ENCODE measurements around the gene OR2T33. TPM values are rescaled to one million over a fixed set of nuclear protein-coding genes. Genes with fewer than 3 reads are reported as not detected.
"Not testable (repeated sequence)": the region's sequence is repeated elsewhere in the genome, so short reads cannot be mapped to it uniquely, and the experiment has no call there.

OR2T33 gene, protein sequence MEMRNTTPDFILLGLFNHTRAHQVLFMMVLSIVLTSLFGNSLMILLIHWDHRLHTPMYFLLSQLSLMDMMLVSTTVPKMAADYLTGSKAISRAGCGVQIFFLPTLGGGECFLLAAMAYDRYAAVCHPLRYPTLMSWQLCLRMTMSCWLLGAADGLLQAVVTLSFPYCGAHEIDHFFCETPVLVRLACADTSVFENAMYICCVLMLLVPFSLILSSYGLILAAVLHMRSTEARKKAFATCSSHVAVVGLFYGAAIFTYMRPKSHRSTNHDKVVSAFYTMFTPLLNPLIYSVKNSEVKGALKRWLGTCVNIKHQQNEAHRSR
- total RNA-seq, result not detected
- polyA plus RNA-seq, result not detected

DNA sequence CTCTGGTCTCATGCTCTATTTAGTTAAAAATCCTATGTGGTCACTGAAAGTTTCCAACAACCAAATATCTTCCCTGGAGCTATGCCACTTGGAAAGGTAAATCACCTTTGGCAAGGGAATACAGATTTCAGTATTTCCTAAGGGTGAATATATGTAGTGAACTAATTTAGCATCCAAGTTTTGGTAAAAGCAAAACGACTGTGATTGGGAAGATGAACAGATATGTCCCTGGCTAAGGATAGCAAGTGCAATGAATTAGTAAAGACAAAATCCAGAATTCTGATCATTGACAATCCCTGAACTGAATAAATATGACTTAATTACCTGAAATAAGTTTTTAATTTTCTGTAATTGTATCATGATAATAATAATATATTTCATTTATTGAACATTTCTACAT, at the start of gene OR2T33:
Gene OR2T33, minus strand, starts transcription at position 101 of the 400 bp plus-strand sequence. CDS start 4,162 bp downstream, outside the sequence.
- DNase-seq (no peak), ATAC-seq (no peak), FAIRE-seq (no peak)
- no peaks in the 10 kb centered on the region for H3K27me3 ChIP-seq
- H3K36me3 ChIP-seq, result no peaks in the 10 kb centered on the region
- H3K4me1 ChIP-seq, result no peaks in the 10 kb centered on the region
- 19 to 32% methylated on average over 1 of the region's 1 CpG for WGBS, 2 donors
- TF ChIP-seq, protein P1, sequence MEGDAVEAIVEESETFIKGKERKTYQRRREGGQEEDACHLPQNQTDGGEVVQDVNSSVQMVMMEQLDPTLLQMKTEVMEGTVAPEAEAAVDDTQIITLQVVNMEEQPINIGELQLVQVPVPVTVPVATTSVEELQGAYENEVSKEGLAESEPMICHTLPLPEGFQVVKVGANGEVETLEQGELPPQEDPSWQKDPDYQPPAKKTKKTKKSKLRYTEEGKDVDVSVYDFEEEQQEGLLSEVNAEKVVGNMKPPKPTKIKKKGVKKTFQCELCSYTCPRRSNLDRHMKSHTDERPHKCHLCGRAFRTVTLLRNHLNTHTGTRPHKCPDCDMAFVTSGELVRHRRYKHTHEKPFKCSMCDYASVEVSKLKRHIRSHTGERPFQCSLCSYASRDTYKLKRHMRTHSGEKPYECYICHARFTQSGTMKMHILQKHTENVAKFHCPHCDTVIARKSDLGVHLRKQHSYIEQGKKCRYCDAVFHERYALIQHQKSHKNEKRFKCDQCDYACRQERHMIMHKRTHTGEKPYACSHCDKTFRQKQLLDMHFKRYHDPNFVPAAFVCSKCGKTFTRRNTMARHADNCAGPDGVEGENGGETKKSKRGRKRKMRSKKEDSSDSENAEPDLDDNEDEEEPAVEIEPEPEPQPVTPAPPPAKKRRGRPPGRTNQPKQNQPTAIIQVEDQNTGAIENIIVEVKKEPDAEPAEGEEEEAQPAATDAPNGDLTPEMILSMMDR (IDR thresholded peaks at IDR 0.05), result no peak
- H3K4me3 ChIP-seq, result no peak within 1 kb of the TSS
- no peak within 1 kb of the TSS for H3K27ac ChIP-seq
- no peaks in the 10 kb centered on the region for H3K9me3 ChIP-seq
- intact Hi-C loops (cut with DNase I), result no loop called here

DNA sequence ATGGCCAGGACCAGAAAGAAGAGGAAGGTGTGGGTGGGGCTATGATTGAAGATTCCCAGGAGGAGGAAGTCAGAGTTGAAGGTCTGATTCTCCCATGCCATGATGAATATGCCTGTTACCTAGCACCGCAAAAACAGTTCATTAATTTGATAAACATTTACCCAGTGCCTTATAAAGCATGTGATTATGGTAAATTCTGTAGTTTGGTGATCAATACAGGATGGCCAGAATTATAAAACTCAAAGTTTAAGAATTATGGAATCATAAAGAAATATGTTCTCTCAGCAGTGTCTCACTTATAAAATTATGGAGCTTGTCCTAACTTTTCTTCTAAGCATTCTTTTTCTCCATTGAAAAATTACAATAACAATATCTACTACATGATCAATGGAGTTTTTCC, 46.7 kb upstream of the OR2T33 start, which contains the start of gene OR2M7:
Gene OR2M7, minus strand, starts transcription at position 101 of the 400 bp plus-strand sequence. Its CDS starts 0 bp downstream, at position 101.
- H3K4me1 ChIP-seq, result no peaks in the 10 kb centered on the region
- TF ChIP-seq, protein P1 (IDR thresholded peaks at IDR 0.05), result no peak
- H3K27ac ChIP-seq, result no peak within 1 kb of the TSS
- H3K36me3 ChIP-seq, result no peaks in the 10 kb centered on the region
- no peaks in the 10 kb centered on the region for H3K9me3 ChIP-seq
- H3K27me3 ChIP-seq, result no peaks in the 10 kb centered on the region
- FAIRE-seq (no peak), DNase-seq (no peak), ATAC-seq (no peak)
- intact Hi-C loops (cut with DNase I), result no loop called here
- H3K4me3 ChIP-seq, result no peak within 1 kb of the TSS
- 79 to 86% methylated on average over 1 of the region's 1 CpG for WGBS, 2 donors

GRCh38 chr1:248316796-248317195, 39.0 kb upstream of the OR2T33 start:
- H3K4me1 ChIP-seq, result no peaks in the 10 kb centered on the region
- no peak overlapping the region for H3K4me3 ChIP-seq
- H3K36me3 ChIP-seq, result no peaks in the 10 kb centered on the region
- ATAC-seq (no peak), FAIRE-seq (no peak), DNase-seq (no peak)
- H3K9me3 ChIP-seq, result no peaks in the 10 kb centered on the region
- H3K27ac ChIP-seq, result no peak overlapping the region
- no peaks in the 10 kb centered on the region for H3K27me3 ChIP-seq
- TF ChIP-seq, protein P1 (IDR thresholded peaks at IDR 0.05), result no peak
- WGBS, 2 donors, result 70 to 77% methylated on average over 11 of the region's 11 CpGs
- intact Hi-C loops (cut with DNase I), result no loop called here

DNA sequence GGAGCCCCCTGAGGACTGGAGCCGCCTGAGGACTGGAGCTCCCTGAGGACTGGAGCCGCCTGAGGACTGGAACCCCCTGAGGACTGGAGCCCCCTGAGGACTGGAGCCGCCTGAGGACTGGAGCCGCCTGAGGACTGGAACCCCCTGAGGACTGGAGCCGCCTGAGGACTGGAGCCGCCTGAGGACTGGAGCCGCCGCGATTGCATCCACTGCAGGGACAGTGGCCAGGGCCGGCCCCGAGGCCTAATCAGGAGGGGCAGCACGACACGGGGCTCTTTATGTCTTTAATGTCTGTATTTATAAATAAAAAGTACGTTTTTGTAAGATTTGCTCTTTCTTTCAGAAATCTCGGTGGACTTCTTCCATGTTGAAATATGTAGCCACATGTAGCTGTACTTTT, 29.0 kb upstream of the OR2T33 start:
- H3K27ac ChIP-seq; FAIRE-seq; H3K4me3 ChIP-seq; H3K4me1 ChIP-seq; ATAC-seq; H3K9me3 ChIP-seq; H3K36me3 ChIP-seq; intact Hi-C loops (cut with DNase I); H3K27me3 ChIP-seq: not testable (repeated sequence)
- WGBS, 2 donors, result 70 to 79% methylated on average over 15 of the region's 15 CpGs
- peak in 1 of 6 donors; percentile 41 for DNase-seq

DNA sequence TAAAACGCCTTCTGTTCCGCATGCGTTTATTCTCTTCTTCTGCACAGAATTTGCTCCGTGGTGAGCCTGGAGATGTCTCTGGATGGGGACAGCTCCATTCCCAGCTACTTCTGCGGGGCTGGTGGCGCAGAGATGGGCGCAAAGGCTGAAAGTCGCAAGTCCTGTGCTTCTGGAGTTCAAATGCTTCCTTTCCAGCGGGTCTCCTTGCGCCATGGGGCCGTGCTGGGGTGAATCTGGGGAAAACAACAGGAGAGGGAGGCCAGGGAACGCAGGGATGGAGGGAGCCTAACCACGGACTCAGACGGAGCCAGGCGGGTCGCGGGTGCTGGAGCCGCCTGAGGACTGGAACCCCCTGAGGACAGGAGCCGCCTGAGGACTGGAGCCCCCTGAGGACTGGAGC, 28.3 kb upstream of the OR2T33 start:
- WGBS, 2 donors, result 76 to 82% methylated on average over 19 of the region's 19 CpGs
- FAIRE-seq (no peak), ATAC-seq (no peak), DNase-seq (peak in 1 of 6 donors; percentile 31)
- Histone ChIP-seq H3K27me3 (no peaks in the 10 kb centered on the region), H3K36me3 (no peaks in the 10 kb centered on the region), H3K27ac (no peak overlapping the region), H3K4me1 (no peaks in the 10 kb centered on the region), H3K9me3 (no peaks in the 10 kb centered on the region), H3K4me3 (no peak overlapping the region)
- intact Hi-C loops (cut with DNase I), result no loop called here
- TF ChIP-seq, protein P1 (IDR thresholded peaks at IDR 0.05), result no peak

- WGBS, 2 donors, result 57 to 69% methylated on average over 9 of the region's 9 CpGs
- H3K4me3 ChIP-seq; H3K4me1 ChIP-seq; ATAC-seq; H3K36me3 ChIP-seq; FAIRE-seq; H3K27me3 ChIP-seq; DNase-seq; H3K9me3 ChIP-seq; intact Hi-C loops (cut with DNase I); H3K27ac ChIP-seq: not testable (repeated sequence)
Measured at GRCh38 chr1:248305672-248306071, 27.9 kb upstream of the OR2T33 start.

All from pancreas (tissue), 10 donors.